ENCODE data around the gene CNNM2. TPM values are rescaled to one million over a fixed set of nuclear protein-coding genes. Genes with fewer than 3 reads are reported as not detected.

The CNNM2 gene
- total RNA-seq, 3 donors from 2014 or later = 22.6 to 53.2 (median 27.3) TPM

DNA sequence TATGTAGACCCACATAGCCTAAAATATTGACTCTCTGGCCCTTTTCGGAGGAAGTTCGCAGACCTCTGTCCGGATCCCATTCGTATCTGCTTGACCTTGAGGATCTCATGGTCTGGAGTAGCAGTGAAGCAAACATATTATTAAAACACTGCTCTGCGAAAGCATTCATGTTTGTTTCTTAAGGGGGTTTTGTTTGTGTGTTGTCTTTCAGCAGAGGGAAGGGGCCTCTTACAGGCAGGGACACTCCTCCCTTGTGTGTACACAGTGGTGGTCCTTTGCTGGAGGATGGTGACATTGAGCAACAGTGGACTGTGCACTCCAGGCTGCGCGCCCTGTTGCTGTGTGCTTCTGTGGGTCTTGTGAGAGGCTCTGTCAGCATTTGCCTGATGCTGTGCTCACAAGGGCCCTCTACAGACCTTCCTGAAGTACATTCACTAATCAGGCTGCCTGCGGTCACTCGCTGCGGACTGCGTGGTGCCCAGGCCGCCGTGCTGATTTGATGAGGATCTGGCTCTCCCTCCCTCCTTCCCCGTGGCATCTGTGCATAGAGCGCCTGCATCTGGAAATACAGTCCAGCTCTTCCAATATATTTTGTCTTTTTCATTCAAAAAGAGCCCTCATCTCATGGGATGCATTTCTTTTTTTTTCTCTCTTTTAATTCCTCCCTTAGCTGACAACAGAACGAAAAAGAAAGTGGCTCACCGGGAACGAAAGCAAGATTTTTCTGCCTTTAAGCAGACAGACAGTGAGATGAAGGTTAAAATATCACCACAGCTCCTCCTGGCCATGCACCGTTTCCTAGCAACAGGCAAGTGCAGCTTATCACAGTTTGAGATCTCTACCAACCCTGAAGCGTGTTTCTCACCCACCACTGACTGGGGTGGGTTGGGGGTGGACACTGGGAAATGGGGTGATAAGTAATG is 135.8 kb downstream of the CNNM2 start:
- TF ChIP-seq, protein P1, sequence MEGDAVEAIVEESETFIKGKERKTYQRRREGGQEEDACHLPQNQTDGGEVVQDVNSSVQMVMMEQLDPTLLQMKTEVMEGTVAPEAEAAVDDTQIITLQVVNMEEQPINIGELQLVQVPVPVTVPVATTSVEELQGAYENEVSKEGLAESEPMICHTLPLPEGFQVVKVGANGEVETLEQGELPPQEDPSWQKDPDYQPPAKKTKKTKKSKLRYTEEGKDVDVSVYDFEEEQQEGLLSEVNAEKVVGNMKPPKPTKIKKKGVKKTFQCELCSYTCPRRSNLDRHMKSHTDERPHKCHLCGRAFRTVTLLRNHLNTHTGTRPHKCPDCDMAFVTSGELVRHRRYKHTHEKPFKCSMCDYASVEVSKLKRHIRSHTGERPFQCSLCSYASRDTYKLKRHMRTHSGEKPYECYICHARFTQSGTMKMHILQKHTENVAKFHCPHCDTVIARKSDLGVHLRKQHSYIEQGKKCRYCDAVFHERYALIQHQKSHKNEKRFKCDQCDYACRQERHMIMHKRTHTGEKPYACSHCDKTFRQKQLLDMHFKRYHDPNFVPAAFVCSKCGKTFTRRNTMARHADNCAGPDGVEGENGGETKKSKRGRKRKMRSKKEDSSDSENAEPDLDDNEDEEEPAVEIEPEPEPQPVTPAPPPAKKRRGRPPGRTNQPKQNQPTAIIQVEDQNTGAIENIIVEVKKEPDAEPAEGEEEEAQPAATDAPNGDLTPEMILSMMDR (IDR thresholded peaks at IDR 0.05) = no peak
- ATAC-seq = peak; percentile 91
- intact Hi-C loops (cut with DNase I, micrococcal nuclease) = no loop called here
- DNase-seq = peak in 2 of 3 donors; percentile 48 to 63
- Histone ChIP-seq H3K36me3 (ENCODE audit: low read depth) (no peaks in the 10 kb centered on the region), H3K9me3 (no peaks in the 10 kb centered on the region), H3K4me3 (no peak overlapping the region), H3K4me1 (ENCODE audit: low read depth) (no peaks in the 10 kb centered on the region)

DNA sequence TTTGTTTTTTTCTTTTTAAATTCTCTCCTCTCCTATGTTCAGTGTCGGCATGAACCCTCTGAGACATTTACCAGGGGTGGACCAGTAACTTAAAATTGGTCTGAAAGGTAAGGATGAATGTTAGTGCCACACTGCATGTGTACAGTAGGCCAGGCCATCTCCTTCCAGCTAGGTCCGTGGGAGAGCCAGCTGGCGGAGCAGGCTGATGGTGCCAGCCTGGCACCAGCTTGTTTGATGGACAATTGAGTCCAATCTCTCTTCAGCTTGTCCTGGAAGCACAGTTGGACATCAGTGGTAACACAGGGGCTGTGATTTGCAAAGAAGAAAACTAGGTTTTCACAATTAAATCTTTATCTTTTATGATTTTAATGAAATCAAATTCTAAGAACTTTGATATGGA is 136.5 kb downstream of the CNNM2 start:
- intact Hi-C loops (cut with DNase I, micrococcal nuclease) = no loop called here
- Histone ChIP-seq H3K4me1 (ENCODE audit: low read depth) (no peaks in the 10 kb centered on the region), H3K4me3 (no peak overlapping the region), H3K9me3 (no peaks in the 10 kb centered on the region), H3K36me3 (ENCODE audit: low read depth) (no peaks in the 10 kb centered on the region)
- no peak for DNase-seq
- TF ChIP-seq, protein P1 (IDR thresholded peaks at IDR 0.05) = no peak
- ATAC-seq = no peak

DNA sequence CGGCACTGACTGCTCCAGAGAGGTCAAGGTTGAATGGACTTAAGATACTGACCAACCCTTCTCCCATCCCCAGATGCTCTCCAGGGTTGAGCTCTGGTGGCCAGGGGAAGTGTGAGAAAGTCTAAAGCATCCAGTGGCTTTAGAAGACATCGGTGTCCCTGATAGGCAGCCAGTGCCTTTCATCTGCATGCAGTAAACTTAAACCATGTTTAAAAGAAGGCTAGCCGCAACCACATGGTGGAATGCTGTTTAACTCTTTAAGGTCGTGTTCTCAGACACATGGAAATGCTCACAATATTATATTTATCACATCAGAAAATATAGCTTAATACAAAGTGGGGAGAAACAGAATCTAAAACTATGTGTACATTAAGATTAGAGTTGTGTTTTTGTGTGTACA is 137.0 kb downstream of the CNNM2 start:
- Histone ChIP-seq H3K9me3 (no peaks in the 10 kb centered on the region), H3K4me1 (ENCODE audit: low read depth) (no peaks in the 10 kb centered on the region), H3K4me3 (no peak overlapping the region), H3K36me3 (ENCODE audit: low read depth) (no peaks in the 10 kb centered on the region)
- ATAC-seq (no peak), DNase-seq (no peak)
- TF ChIP-seq, protein P1 (IDR thresholded peaks at IDR 0.05) = no peak
- intact Hi-C loops (cut with DNase I, micrococcal nuclease) = no loop called here

DNA sequence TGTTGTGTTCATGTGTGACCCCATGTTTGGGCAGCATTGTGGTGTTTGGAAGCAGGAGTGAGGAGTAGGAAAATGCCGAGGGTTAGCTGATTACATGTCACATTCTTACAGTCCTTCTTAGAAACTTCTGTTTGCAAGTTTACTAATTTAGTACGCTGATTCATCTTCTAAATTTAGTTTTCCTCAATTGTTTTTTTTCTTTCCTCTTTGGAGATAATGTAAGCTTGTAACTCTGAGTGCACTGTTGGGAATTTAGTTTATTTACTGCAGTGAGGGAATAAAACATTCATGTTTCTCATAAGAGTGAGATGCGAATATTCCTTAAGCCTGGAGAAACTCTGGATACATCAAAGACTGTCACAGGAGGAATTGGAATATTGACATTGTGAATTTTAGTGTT is 139.9 kb downstream of the CNNM2 start:
- intact Hi-C loops (cut with DNase I, micrococcal nuclease) = no loop called here
- Histone ChIP-seq H3K9me3 (no peaks in the 10 kb centered on the region), H3K4me3 (no peak overlapping the region), H3K4me1 (ENCODE audit: low read depth) (no peaks in the 10 kb centered on the region), H3K36me3 (ENCODE audit: low read depth) (no peaks in the 10 kb centered on the region)
- ATAC-seq (no peak), DNase-seq (no peak)
- TF ChIP-seq, protein P1 (IDR thresholded peaks at IDR 0.05) = no peak

DNA sequence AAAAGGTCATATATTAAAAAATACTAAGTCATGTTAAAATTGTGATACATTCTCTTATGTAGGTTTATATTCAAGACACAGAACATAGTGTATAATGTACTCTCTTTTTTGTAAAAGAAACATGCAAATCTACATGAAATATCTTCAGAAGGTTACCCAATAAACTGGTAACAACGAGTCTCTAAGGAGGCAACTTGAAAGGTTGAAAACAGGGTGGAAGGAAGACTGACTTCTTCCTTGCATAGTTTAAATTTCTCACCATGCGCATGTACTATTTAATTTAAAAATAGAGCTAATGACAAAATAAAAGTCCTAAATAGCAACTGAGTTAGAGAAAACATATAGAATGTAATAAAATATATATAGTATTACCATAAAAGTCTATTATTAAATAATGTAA is 142.5 kb downstream of the CNNM2 start:
- intact Hi-C loops (cut with DNase I, micrococcal nuclease) = loop anchor here in 1 of 2 donors (10.0 kb wide), 1 partner anchor 146 kb away; the partner anchor contains the start of gene CNNM2
- no peaks in the 10 kb centered on the region for H3K36me3 ChIP-seq (ENCODE audit: low read depth)

More for the DNA sequence above, 142.5 kb downstream of the CNNM2 start:
- Histone ChIP-seq H3K4me3 (no peak overlapping the region), H3K4me1 (ENCODE audit: low read depth) (no peaks in the 10 kb centered on the region), H3K9me3 (no peaks in the 10 kb centered on the region)
- TF ChIP-seq, protein P1 (IDR thresholded peaks at IDR 0.05) = no peak
- DNase-seq (no peak), ATAC-seq (no peak)

All from mucosa of descending colon (tissue), 3 donors.